ENCODE measurements around the gene NAB2. TPM values are rescaled to one million over a fixed set of nuclear protein-coding genes. Genes with fewer than 3 reads are reported as not detected.

The NAB2 gene
- total and polyA plus RNA-seq, 2 donors (not counting 3 experiments of a cell fraction or from before 2014, with no cell fraction given), result 14.6 to 15.9 TPM

- CTCF ChIA-PET, result no interaction called here
- BruUV-seq (replicated peaks), result no TSS peak
- intact Hi-C loops (cut with micrococcal nuclease) (no loop called here), dilution Hi-C loops (cut with MboI; ENCODE audit: extremely low pct_ligation_motif_present, low sequenced_read_pairs) (no loop called here)
- no peak overlapping the region for H3K4me3 ChIP-seq (replicated peaks in 1 of 3; ENCODE audit: insufficient read depth in 1 of 3, low read depth in 1 of 3, low read length in 3 of 3)
- H3K79me2 ChIP-seq (ENCODE audit: control insufficient read depth, insufficient read depth, low read length), result no peaks in the 10 kb centered on the region
- no peaks in the 10 kb centered on the region for H3K9me1 ChIP-seq (replicated peaks; ENCODE audit: control insufficient read depth, extremely low read depth, insufficient read depth, low read length)
- H3K36me3 ChIP-seq (ENCODE audit: control insufficient read depth in 2 of 2, extremely low read depth in 1 of 2, insufficient read depth in 2 of 2, low read length in 2 of 2), result no peaks in the 10 kb centered on the region
- DNase-seq (ENCODE audit: low read depth, low spot score), result no peak
- no peak overlapping the region for H3K9ac ChIP-seq (replicated peaks; ENCODE audit: extremely low read depth, insufficient read depth, low read length)
- H3K27ac ChIP-seq (ENCODE audit: insufficient read depth, low read depth, low read length), result no peak overlapping the region
- peaks cover under 1% of the 10 kb centered on the region for H3K4me1 ChIP-seq (ENCODE audit: control insufficient read depth, extremely low read depth, insufficient read depth, low read length)
- no peaks in the 10 kb centered on the region for H3K9me3 ChIP-seq (replicated peaks; ENCODE audit: control insufficient read depth, insufficient read depth, low read length)
- no peak overlapping the region for H2AFZ ChIP-seq (ENCODE audit: low read depth, low read length)
- peaks cover 4 to 10% of the 10 kb centered on the region in 2 experiments for H3K27me3 ChIP-seq (ENCODE audit: control insufficient read depth in 2 of 2, insufficient read depth in 2 of 2, low read length in 2 of 2)
- POLR2A ChIA-PET, result no interaction called here
- TF ChIP-seq POLR2A (IDR thresholded peaks at IDR 0.05; ENCODE audit: low read depth, low read length), result no peak
- TF ChIP-seq FOS (IDR thresholded peaks at IDR 0.05; ENCODE audit: borderline replicate concordance, insufficient read depth, low read length), result no peak
- TF ChIP-seq CTCF (IDR thresholded peaks at IDR 0.05; ENCODE audit: extremely low read depth in 1 of 2, insufficient read depth in 1 of 2, low read depth in 1 of 2, low read length in 2 of 2), result no peak
- TF ChIP-seq GATA2 (IDR thresholded peaks at IDR 0.05; ENCODE audit: insufficient read depth, insufficient read length, low read depth, low read length), result no peak
- TF ChIP-seq MAX (IDR thresholded peaks at IDR 0.05; ENCODE audit: insufficient read depth, insufficient read length), result no peak
- TF ChIP-seq POLR2AphosphoS5 (IDR thresholded peaks at IDR 0.05; ENCODE audit: insufficient read depth, low read depth, low read length), result no peak
- TF ChIP-seq MYC (IDR thresholded peaks at IDR 0.05; ENCODE audit: low read depth, low read length), result no peak
- TF ChIP-seq EZH2 (IDR thresholded peaks at IDR 0.05; ENCODE audit: borderline replicate concordance, low read depth, low read length, severe bottlenecking), result no peak
- no peak for TF ChIP-seq JUN (IDR thresholded peaks at IDR 0.05; ENCODE audit: borderline replicate concordance, insufficient read depth, insufficient read length, low read depth)
- no peaks in the 10 kb centered on the region for H4K20me1 ChIP-seq (replicated peaks; ENCODE audit: control insufficient read depth, extremely low read depth, insufficient read depth, low read length)
- no peak overlapping the region for H3K4me2 ChIP-seq (ENCODE audit: insufficient read depth, low read length)
- FAIRE-seq, result no peak
Measured at GRCh38 chr12:57142727-57143126, 53.8 kb downstream of the NAB2 start.

Measured in endothelial cell of umbilical vein (primary cell).